GM12801 (cell line): Measurements from ENCODE around the gene ZNF30.

Experiments
- CTCF ChIP-seq: IDR thresholded peaks from one replicate; pipeline ENCODE4 v1.5.1; 2011; ENCODE audit warnings: control low read depth; ENCODE audit not compliant: insufficient read length; ENCODE audit errors: extremely low read depth

The ZNF30 gene

GRCh38 chr19:34975056-34975455 is 48.4 kb downstream of the ZNF30 start:
- TF ChIP-seq CTCF, result no peak

DNA sequence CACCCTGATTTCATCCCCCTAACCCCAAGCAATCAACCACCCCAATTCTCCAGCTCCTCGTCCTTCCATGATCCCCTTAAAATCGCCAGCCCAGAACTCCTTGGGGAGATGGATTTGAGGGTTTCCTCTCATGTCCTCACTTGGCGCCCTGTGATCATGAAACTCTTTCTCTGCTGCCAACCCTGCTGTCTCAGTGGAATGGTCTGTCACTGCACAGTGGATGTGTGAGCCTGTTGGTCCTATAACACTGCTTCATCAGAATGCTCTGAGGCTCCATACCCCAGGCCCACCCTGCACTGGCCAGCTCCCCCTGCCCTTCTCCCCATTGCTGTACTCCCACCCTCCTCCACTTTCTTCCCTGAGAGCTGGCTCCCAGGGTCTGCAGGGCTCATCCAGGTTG is 49.9 kb downstream of the ZNF30 start:
- no peak for TF ChIP-seq CTCF

- no peak for TF ChIP-seq CTCF
Measured at GRCh38 chr19:34979819-34980640, 53.3 kb downstream of the ZNF30 start.

- TF ChIP-seq CTCF, result no peak
Measured at GRCh38 chr19:34982275-34982674, 55.6 kb downstream of the ZNF30 start.

GRCh38 chr19:34983786-34984185 is 57.1 kb downstream of the ZNF30 start:
- no peak for TF ChIP-seq CTCF

GRCh38 chr19:34984287-34984686 is 57.6 kb downstream of the ZNF30 start:
- TF ChIP-seq CTCF, result no peak

- TF ChIP-seq CTCF, result no peak
Measured at GRCh38 chr19:34985249-34986022, 58.7 kb downstream of the ZNF30 start.
